OCI-LY1 (cell line): ENCODE measurements around the gene TACSTD2.
"Not testable (repeated sequence)": the region's sequence is repeated elsewhere in the genome, so short reads cannot be mapped to it uniquely, and the experiment has no call there.

Source experiments
- H2AFZ ChIP-seq: fragments of 200-600 bp; sonication (generic), shearing (Covaris generic); 2 replicates; pipeline ENCODE4 v1.6.0; 2014; ENCODE audit warnings: antibody characterized with exemption, mild to moderate bottlenecking, low read length
- H3F3A ChIP-seq: fragments of 200-600 bp; sonication (generic), shearing (Covaris generic); 2 replicates; pipeline ENCODE4 v1.6.0; 2014; ENCODE audit warnings: mild to moderate bottlenecking, antibody characterized with exemption, low read length, moderate library complexity; ENCODE audit not compliant: insufficient read depth
- H3K27ac ChIP-seq: fragments of 200-600 bp; sonication (generic); 2 replicates; pipeline ENCODE4 v1.5.1; 2014; ENCODE audit warnings: low read length, mixed run types, mild to moderate bottlenecking, low read depth; ENCODE audit not compliant: poor library complexity, severe bottlenecking
- H3K27me3 ChIP-seq: fragments of 200-600 bp; sonication (generic); 2 replicates; pipeline ENCODE4 v1.6.0; 2014; ENCODE audit warnings: antibody characterized with exemption, mild to moderate bottlenecking, low read length, moderate library complexity; ENCODE audit not compliant: insufficient read depth
- H3K36me3 ChIP-seq: fragments of 200-600 bp; sonication (generic); 2 replicates; pipeline ENCODE4 v1.6.1; 2014; ENCODE audit warnings: mild to moderate bottlenecking, antibody characterized with exemption, low read length, moderate library complexity, mixed read lengths; ENCODE audit not compliant: insufficient read depth
- H3K4me1 ChIP-seq: fragments of 200-600 bp; sonication (generic); 2 replicates; pipeline ENCODE4 v1.5.1; 2014; ENCODE audit warnings: mild to moderate bottlenecking, low read length, moderate library complexity; ENCODE audit not compliant: insufficient read depth, severe bottlenecking
- H3K4me2 ChIP-seq: fragments of 200-600 bp; sonication (generic), shearing (Covaris generic); 2 replicates; pipeline ENCODE4 v1.6.1; 2014; ENCODE audit warnings: low read length
- H3K4me3 ChIP-seq: fragments of 200-600 bp; sonication (generic); 2 replicates; pipeline ENCODE4 v1.5.1; 2014; ENCODE audit warnings: low read length, low read depth, mild to moderate bottlenecking, mixed read lengths; ENCODE audit not compliant: poor library complexity, severe bottlenecking
- H3K79me2 ChIP-seq: fragments of 200-600 bp; shearing (Covaris generic); 2 replicates; pipeline ENCODE4 v1.6.1; 2016; ENCODE audit warnings: mixed run types, low read length, mixed read lengths; ENCODE audit not compliant: insufficient read depth
- H3K9ac ChIP-seq: fragments of 200-600 bp; sonication (generic), shearing (Covaris generic); 2 replicates; pipeline ENCODE4 v1.6.1; 2014; ENCODE audit warnings: mild to moderate bottlenecking, low read length, mixed read lengths
- H3K9me2 ChIP-seq: fragments of 200-600 bp; sonication (generic), shearing (Covaris generic); 2 replicates; pipeline ENCODE4 v1.6.1; 2014; ENCODE audit warnings: low read depth, mild to moderate bottlenecking, low read length, mixed read lengths
- H3K9me3 ChIP-seq: fragments of 200-600 bp; shearing (Covaris generic); 2 replicates; pipeline ENCODE4 v1.6.1; 2014; ENCODE audit warnings: low read length, mixed read lengths
- H4K20me1 ChIP-seq: fragments of 200-600 bp; sonication (generic), shearing (Covaris generic); 2 replicates; pipeline ENCODE4 v1.6.0; 2016; ENCODE audit warnings: mild to moderate bottlenecking, low read length; ENCODE audit not compliant: insufficient read depth
- EZH2 ChIP-seq: fragments of 200-600 bp; sonication (generic), shearing (Covaris generic); IDR thresholded peaks from 2 replicates; pipeline ENCODE4 v1.8.0; 2017; ENCODE audit warnings: borderline replicate concordance, mixed run types, mild to moderate bottlenecking, antibody characterized with exemption, low read length, moderate library complexity, mixed read lengths
- TF ChIP-seq, protein P1 (sequence below): fragments of 200-600 bp; sonication (generic), shearing (Covaris generic); IDR thresholded peaks from 2 replicates; pipeline ENCODE4 v1.5.1; 2017; ENCODE audit warnings: mild to moderate bottlenecking, antibody characterized with exemption, low read length, moderate library complexity, mixed read lengths

TACSTD2 gene

DNA sequence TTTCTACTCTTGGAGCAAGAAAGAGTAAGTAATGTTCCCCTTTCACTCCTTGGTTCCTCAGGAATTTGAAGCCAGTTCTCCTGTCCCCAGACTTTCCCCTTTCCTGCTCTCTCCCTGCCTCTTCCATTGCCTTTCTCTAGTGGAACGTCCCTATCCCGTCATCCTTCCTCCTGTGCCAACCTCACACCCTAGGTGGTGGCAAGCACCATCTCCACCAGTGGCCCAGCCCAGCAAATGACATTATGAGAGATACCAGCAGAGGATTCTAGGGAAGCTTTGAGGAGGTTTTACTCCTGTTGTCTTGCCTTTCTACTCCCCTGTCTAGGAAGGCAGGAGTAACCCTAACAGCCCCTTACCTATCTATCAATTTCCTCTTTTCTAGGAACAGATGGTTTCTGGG is 8.1 kb upstream of the TACSTD2 start:
- no peaks in the 10 kb centered on the region for H3K9me2 ChIP-seq
- no peaks in the 10 kb centered on the region for H3K27me3 ChIP-seq
- no peak overlapping the region for H3K4me3 ChIP-seq
- no peaks in the 10 kb centered on the region for H4K20me1 ChIP-seq
- H3K4me2 ChIP-seq, result no peak overlapping the region
- no peak overlapping the region for H2AFZ ChIP-seq
- H3K4me1 ChIP-seq, result no peaks in the 10 kb centered on the region
- TF ChIP-seq EZH2, result no peak
- TF ChIP-seq, protein P1, sequence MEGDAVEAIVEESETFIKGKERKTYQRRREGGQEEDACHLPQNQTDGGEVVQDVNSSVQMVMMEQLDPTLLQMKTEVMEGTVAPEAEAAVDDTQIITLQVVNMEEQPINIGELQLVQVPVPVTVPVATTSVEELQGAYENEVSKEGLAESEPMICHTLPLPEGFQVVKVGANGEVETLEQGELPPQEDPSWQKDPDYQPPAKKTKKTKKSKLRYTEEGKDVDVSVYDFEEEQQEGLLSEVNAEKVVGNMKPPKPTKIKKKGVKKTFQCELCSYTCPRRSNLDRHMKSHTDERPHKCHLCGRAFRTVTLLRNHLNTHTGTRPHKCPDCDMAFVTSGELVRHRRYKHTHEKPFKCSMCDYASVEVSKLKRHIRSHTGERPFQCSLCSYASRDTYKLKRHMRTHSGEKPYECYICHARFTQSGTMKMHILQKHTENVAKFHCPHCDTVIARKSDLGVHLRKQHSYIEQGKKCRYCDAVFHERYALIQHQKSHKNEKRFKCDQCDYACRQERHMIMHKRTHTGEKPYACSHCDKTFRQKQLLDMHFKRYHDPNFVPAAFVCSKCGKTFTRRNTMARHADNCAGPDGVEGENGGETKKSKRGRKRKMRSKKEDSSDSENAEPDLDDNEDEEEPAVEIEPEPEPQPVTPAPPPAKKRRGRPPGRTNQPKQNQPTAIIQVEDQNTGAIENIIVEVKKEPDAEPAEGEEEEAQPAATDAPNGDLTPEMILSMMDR, result no peak
- no peak overlapping the region for H3K27ac ChIP-seq
- no peaks in the 10 kb centered on the region for H3K9me3 ChIP-seq
- no peaks in the 10 kb centered on the region for H3K36me3 ChIP-seq
- H3K9ac ChIP-seq, result no peak overlapping the region
- H3K79me2 ChIP-seq, result no peaks in the 10 kb centered on the region
- no peaks in the 10 kb centered on the region for H3F3A ChIP-seq

DNA sequence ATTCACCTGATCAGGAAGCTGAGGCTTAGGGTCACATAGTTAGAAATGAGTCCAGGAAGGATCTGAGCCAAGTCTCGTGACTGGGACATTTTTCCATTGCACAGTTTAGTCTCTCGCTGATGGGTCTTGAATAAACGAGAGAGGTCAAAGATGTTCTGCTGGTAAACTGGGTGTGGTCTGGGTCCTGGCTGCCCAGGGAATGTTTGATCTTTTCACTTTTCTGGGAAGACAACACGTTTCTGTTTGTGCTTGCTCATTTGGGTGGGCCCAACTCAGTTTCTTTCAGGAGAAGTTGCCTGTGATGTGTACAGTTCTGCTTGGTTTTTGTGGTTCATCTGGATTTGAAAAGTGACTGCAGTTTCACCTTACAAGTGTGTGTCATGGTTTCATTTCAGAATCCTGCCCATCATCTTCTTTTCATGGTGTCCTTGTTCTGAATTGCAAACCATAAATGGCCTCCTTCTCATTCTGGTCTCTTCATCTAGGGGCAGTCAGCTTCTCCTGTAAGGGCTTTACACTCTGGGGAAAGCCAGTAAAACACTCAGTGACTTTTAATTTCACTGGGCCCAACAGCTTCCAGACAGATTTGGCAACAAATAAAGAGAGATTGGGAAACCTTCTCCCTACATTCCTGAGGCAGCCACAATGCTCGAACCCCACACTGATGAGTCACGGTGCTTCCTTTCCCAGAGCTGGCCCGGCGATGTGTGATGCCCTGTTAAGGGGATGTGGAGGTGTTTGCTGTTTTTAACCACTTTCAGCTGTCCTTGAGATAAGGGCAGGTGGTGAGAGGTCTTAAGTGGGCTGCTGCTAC is 7.2 kb upstream of the TACSTD2 start:
- Histone ChIP-seq H3K9ac (no peak overlapping the region), H3K27ac (no peak overlapping the region)

GRCh38 chr1:58583496-58583895 is 6.4 kb upstream of the TACSTD2 start:
- H3K9me3 ChIP-seq, result no peaks in the 10 kb centered on the region
- no peak overlapping the region for H3K4me2 ChIP-seq
- H3K79me2 ChIP-seq, result no peaks in the 10 kb centered on the region
- no peaks in the 10 kb centered on the region for H4K20me1 ChIP-seq
- no peaks in the 10 kb centered on the region for H3K36me3 ChIP-seq
- TF ChIP-seq EZH2, result no peak
- TF ChIP-seq, protein P1, result no peak
- H3K9ac ChIP-seq, result no peak overlapping the region
- H3K9me2 ChIP-seq, result no peaks in the 10 kb centered on the region
- H3K27ac ChIP-seq, result no peak overlapping the region
- no peaks in the 10 kb centered on the region for H3K4me1 ChIP-seq
- no peak overlapping the region for H2AFZ ChIP-seq
- H3F3A ChIP-seq, result no peaks in the 10 kb centered on the region
- H3K4me3 ChIP-seq, result no peak overlapping the region
- no peaks in the 10 kb centered on the region for H3K27me3 ChIP-seq

More for the DNA sequence above, 7.2 kb upstream of the TACSTD2 start:
- no peaks in the 10 kb centered on the region for H3K79me2 ChIP-seq
- no peaks in the 10 kb centered on the region for H4K20me1 ChIP-seq
- H3F3A ChIP-seq, result no peaks in the 10 kb centered on the region
- H3K4me1 ChIP-seq, result no peaks in the 10 kb centered on the region
- no peaks in the 10 kb centered on the region for H3K9me3 ChIP-seq
- no peak overlapping the region for H3K4me2 ChIP-seq
- no peak overlapping the region for H3K4me3 ChIP-seq
- H2AFZ ChIP-seq, result no peak overlapping the region
- no peaks in the 10 kb centered on the region for H3K9me2 ChIP-seq
- H3K27me3 ChIP-seq, result no peaks in the 10 kb centered on the region
- no peaks in the 10 kb centered on the region for H3K36me3 ChIP-seq
- TF ChIP-seq EZH2, result no peak
- TF ChIP-seq, protein P1, result no peak

DNA sequence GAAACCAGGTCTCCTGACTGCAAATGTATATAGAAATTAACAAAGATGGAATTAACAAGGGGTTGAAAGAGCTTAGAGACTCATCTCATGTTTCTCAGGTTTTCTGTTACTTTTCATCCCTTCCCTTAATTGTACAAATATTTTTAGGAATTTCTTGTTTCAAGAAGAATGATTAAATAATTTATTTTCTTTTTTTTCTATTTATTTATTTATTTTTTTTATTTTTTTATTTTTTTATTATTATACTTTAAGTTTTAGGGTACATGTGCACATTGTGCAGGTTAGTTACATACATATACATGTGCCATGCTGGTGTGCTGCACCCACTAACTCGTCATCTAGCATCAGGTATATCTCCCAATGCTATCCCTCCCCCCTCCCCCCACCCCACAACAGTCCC is 5.1 kb upstream of the TACSTD2 start:
- not testable (repeated sequence) for H3K79me2 ChIP-seq, H3K4me3 ChIP-seq, H3F3A ChIP-seq, H3K9ac ChIP-seq, H3K36me3 ChIP-seq, H3K4me1 ChIP-seq, H3K9me2 ChIP-seq, H3K4me2 ChIP-seq, H4K20me1 ChIP-seq, H3K27ac ChIP-seq, H2AFZ ChIP-seq, H3K9me3 ChIP-seq, H3K27me3 ChIP-seq
